Middle frontal gyrus (tissue), 1 donor: ENCODE data around the gene RBMY1F.
"Not testable (repeated sequence)": the region's sequence is repeated elsewhere in the genome, so short reads cannot be mapped to it uniquely, and the experiment has no call there.

Experiments used
- DNase-seq: peaks from one replicate; pipeline ENCODE4 v3.0.0-alpha.2; 2015; ENCODE audit warnings: low spot score; ENCODE audit errors: extremely low spot score

The RBMY1F gene

GRCh38 chrY:22182823-22183222 is at the start of gene RBMY1F:
Gene RBMY1F (minus strand): TSS chrY:22182923. CDS start chrY:22180969, 1,954 bp downstream.
- not testable (repeated sequence) for DNase-seq

DNA sequence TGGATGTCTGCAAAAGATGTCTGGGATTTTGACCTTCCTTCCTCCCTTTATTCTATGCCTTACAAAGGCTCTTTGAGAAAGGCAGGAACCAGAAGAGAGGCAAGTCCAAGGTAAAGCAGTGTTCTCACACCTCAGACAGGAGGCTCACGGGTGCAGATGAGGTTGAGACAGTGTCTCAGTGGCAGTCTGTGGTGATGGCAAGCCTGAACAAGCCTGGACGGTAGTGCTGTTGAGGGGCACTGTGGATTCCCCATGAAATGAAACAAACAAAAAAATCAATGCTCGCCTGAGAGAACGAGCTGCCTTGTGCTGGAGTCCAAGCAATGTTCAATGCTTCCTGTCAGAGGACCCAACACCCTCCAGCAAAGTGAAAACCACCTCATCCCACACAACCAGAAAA is 31.6 kb downstream of the RBMY1F start:
- DNase-seq: not testable (repeated sequence)

- DNase-seq: not testable (repeated sequence)
Measured at GRCh38 chrY:22141011-22141695, 41.6 kb downstream of the RBMY1F start.

DNA sequence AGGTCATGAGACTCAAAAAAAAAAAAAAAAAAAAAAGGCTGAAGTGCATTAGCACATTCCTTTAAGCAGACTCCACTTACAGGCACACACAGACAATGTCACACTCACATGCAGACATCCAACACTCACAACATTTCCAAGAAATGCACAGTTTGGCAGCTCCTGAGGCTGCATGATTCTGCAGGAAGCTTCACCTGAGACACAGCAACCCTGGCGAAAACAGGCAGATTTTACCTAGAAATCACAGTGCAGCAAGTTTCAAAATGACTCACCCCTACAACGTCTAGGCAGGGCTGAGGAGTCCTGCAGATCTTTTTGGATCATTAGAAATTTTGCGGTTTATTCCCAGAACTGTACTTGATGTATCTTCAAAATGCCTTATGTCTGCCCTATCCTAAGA is 48.0 kb downstream of the RBMY1F start:
- DNase-seq: not testable (repeated sequence)

- DNase-seq: not testable (repeated sequence)
Measured at GRCh38 chrY:22130494-22130893, 52.2 kb downstream of the RBMY1F start.
